Right ventricle myocardium superior (tissue), 1 donor: ENCODE data around the gene LRMDA. TPM values are rescaled to one million over a fixed set of nuclear protein-coding genes. Genes with fewer than 3 reads are reported as not detected.

Experiments
- ATAC-seq: fragments of 200-7000 bp; cut with Tn5 transposase; one replicate; pipeline ENCODE4 v1.9.1; 2020; ENCODE audit warnings: mild to moderate bottlenecking; ENCODE audit not compliant: poor library complexity
- DNase-seq: peaks from one replicate; pipeline ENCODE4 v3.0.0-alpha.2; 2020
- intact Hi-C: fragments of 100-400 bp; cut with DNase I; formaldehyde crosslinking; loops from one replicate; pipeline ENCODE4 v1.11.2; 2022
- total RNA-seq: library from RNA; stranded (reverse); fragmentation: NEBNext Ultra II Directional; extraction: Animal tissue kit (Norgen Biotek cat#: 25700); gene quantifications from one replicate; pipeline ENCODE4 v1.2.1, GENCODE V29; 2021
- donor health status: DM: no; HTN: yes; CAD: no; lungs with severe emphysema.

LRMDA gene
- total RNA-seq, 1 donor from 2014 or later, result 26.3 TPM

DNA sequence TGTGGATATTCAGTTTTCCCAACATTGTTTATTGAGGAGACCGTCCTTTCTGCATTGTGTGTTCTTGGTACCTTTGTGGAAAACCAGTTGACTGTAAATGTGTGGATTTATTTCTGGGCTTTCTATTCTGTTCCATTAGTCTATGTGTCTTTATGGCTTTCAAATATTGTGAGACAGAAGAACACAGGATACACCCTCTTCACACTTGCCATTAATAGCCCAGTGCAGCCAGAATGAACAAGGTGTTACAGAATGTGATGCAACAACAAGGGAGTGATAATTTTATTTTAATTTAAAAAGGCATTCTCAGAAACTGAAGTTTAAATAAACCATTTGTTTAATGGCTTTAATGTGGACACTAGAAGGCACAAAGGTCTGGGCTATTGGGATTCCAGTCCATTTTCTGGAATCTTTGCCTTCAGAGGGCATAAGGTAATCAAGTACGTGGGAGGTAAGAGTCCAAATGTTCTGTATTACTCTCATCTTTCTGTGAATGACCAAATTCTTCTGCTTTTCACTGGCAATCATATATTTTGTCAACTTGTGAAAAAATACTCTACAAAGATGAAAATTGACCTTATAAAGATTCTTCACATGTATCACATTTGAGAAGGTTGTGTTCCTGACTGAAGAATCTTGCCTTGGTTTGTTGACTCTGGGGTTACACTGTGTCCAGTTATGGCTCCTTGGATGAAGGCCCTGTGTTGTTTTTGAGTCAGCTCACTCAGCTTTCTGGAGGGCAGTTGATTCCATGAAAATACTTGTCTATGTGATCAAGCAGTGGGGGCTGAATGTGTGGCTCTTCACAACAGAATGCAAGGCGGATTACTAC is 962.7 kb downstream of the LRMDA start:
- intact Hi-C loops, result no loop called here
- ATAC-seq, result no peak
- DNase-seq, result no peak

DNA sequence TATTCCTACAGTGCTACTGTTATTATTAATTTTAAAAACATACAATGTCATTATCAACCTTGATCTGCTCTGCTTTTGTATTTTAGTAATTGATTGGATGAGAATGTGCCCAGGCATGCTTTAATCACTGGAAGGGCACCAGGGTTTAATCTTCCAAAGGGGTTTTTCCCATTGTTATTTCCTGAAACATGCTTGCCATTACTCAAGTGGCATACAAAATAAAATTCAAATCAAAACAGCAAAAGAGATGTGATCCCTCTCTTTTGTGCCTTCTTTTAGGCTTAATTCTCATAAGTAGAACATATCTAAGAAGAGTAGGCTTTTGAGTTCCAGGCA is 963.3 kb downstream of the LRMDA start:
- ATAC-seq (no peak), DNase-seq (no peak)
- intact Hi-C loops, result no loop called here

DNA sequence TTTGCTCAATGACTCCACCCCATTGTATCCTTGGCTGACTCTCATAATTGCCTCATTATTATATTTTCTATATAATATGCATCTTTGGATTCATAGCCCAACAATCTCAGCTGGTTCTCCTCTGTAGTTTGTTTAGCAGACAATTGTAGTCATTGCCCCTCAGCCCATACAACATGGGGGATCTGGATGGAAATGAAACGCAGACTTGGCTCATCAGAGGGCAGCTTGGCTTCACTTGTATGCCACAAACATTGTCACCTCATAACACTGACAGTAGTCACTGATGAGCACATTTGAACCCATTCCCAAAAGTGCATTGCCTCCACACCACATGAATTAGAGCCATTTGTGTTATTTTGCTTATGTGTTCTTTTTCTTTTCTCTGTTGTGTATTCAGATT is 963.8 kb downstream of the LRMDA start:
- ATAC-seq, result no peak
- intact Hi-C loops, result no loop called here
- no peak for DNase-seq

DNA sequence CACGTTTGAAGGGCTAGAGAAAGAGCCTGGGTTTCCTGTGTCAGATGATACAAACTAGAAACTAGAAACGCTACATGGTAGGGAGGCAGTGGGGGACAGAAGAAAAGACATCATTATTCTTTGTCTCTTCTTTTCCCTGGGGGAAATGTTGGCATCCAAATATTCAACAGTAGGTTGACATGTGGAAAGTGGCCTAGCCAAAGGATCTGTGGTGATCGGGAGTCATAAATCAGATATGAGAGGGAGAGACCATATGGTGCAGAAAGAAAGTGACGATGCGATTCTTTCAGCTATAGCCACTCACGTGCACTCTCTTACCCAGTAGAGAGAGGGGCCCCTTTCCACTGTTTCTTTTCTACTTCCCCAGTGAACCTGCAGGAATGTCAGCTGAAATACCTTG is 964.7 kb downstream of the LRMDA start:
- no peak for ATAC-seq
- no peak for DNase-seq
- intact Hi-C loops, result no loop called here

DNA sequence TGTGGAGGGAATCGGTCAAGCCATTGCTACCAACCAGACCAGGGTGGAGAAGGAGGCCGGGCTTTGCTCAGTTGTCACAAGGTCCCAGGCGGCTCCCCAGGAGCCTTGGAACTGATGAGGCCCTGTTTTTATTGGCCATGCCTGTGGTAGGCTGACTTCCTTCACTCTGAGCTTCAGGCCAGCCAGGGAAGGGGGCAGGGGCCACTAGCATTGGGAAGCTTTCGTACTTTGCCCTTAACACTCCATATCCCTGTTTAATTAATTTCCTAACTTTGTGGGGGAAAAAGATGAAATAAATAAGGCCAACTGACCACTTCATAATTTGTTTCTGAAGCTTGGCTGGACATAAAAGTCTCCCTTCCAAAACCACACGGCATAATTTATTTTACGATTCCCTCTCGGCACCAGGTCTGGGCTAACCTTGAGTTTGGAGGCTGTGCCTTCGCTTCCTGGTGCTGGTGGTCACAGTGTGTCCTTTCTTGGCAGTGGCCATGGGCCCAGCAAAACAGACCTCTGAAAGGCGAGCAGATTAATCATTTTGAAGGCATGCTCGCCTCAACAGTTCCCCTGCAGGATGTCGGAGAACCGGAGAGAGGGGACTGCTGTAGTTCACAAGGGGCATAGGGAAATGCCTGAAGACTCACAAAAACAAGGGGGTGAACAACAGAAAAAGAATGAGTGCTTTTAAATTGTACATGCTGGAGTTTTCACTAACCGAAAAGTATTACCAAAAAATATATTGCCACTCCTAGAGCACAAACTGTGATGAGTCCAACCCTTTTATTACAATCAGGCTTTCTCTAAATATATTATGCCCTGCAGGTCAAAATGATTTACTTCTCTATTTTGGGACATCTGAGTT is 966.0 kb downstream of the LRMDA start:
- intact Hi-C loops, result no loop called here
- peak; percentile 53 for ATAC-seq
- DNase-seq, result no peak

DNA sequence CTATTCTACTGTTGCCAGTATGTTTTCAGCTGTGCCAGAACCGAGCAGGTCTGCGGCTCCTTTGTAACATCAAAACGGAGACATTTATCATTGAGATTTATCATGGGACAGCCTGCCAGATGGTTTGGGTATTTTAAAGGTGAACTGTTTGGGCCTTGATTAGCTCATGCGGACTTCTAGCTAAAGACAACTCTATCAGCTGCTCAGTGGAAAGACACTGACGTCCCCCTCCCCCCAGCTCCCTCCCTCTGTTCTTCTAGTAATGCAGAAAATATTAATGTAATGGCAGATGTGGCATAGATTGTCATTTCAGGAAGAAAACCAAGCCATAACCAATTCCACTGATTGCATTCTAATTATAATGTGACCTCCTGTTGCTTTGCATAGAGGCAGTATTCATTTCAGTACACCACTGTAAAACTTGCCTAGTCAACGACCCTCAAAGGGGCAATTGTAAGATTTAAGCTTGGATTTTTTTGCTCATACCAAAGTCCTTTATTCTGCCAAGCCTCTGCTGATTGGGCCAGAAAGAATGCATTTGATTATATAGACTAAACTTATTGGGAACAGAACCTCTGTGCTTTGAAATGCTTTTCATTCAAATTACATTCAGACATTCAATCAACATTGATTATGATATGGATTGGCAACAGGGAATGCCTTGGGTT is 966.8 kb downstream of the LRMDA start:
- peak; percentile 26 for ATAC-seq
- no peak for DNase-seq
- intact Hi-C loops, result no loop called here

DNA sequence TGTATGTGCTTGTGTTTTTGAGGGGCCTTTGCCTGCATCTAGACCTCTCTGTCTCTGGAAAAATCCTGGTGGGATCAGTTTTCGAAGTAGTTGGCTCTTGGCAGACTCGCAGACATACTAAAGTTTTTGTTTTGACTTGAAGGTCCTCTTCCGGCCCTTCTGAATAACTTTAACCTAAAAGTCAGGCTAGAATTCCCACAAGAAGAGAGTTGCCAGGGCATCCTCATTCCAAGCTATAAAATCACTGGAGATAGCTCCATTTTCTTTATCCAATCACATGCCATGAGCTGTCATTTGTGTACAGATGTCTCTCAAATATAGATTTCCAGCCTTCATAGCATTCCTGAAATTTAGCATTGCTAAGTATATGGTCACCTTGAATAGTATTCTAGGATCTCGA is 967.8 kb downstream of the LRMDA start:
- DNase-seq (no peak), ATAC-seq (no peak)
- intact Hi-C loops, result no loop called here

DNA sequence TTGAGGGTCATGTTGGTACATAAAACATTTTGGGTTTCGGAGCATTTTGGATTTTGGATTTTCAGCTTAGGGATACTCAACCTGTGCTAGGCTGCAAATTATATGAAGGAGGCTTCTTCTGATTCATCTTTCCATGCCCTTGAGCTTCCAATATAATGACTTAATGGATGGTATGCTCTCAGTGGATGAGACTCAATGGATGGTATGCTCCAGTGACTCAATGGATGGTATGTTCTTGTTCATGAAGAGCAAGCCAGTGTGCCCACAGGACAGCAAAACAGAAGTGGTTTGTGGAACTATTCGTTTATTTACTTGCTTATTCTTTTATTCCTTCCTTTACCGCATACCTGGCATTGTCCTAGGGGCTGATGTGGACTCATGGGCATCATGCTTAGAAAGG is 969.6 kb downstream of the LRMDA start:
- no peak for DNase-seq
- no peak for ATAC-seq
- intact Hi-C loops, result no loop called here

DNA sequence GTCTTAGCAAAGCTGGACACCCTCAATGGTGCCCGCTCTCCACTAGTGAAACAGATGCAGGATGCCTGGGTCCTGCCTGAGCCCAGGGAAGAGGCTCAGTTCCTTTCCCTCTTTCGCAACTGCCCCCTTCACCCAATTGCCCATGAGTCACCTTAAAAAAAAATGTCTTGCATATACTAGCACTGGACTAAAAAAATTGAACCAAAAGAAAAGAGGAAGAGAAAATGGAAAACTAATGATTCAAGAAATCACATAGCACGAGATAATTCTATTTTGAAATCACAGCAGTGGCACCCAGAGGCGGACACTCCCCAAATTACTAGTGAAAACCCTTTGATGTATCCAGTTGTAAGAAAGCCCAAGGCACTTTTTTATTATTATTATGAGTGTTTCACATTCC is 972.5 kb downstream of the LRMDA start:
- peak; percentile 56 for ATAC-seq
- no peak for DNase-seq
- intact Hi-C loops, result no loop called here

DNA sequence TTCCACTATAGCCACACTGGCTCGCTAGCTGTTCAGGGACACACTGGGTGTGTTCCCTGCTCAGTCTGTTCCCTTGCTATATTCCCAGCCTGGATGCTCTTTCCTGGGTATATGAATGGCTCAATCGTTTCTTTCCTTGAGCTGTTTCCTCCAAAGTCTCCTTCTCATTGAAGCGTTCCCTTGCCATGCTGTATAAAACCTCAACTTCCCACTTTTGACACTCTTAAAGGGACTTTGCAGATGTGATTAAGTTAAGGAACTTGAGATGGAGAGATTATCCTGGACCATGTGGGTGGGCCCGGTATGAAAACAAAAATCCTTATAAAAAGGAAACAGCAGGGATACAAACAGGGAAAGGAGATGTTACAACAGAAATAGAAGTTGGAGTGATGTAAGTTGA is 973.1 kb downstream of the LRMDA start:
- DNase-seq (no peak), ATAC-seq (peak; percentile 25)
- intact Hi-C loops, result no loop called here

DNA sequence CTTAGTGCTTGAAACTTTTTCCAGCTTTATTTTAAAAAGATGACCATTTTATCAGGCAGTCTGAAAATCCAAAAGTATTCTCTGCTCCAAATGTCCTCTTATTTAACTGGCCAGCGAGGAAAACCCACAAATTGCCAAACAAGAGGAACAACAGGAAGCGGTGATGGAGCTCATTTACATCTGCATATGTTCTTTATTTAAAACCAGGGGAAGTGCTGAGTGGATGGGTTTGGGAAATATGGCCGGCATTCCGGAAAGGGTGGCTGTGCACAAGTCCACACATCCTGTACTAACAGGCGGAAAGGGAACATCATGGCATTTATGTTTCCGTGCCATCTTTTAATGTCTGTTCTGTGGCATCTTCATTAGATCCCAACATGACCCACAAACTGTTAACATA is 974.5 kb downstream of the LRMDA start:
- intact Hi-C loops, result no loop called here
- no peak for ATAC-seq
- no peak for DNase-seq

DNA sequence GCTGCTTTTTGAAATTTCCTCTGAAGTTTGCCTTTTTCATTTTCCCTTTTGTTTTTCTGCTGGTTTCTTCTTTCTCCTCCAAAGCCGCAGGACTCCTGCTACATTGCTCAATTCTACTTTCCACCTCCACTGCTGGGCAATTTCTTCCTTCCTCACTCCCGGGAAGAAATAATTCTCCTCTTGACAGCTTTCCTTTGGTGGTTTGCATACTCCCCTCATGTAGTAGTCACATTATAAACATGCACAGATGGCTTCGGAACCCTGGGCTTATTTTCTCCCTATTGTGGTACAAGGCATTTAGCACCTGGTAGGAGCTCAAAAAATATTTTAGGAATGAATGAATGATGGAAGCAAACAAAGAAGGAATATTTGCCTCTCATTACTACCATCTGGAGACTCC is 977.2 kb downstream of the LRMDA start:
- intact Hi-C loops, result no loop called here
- no peak for DNase-seq
- ATAC-seq, result no peak

DNA sequence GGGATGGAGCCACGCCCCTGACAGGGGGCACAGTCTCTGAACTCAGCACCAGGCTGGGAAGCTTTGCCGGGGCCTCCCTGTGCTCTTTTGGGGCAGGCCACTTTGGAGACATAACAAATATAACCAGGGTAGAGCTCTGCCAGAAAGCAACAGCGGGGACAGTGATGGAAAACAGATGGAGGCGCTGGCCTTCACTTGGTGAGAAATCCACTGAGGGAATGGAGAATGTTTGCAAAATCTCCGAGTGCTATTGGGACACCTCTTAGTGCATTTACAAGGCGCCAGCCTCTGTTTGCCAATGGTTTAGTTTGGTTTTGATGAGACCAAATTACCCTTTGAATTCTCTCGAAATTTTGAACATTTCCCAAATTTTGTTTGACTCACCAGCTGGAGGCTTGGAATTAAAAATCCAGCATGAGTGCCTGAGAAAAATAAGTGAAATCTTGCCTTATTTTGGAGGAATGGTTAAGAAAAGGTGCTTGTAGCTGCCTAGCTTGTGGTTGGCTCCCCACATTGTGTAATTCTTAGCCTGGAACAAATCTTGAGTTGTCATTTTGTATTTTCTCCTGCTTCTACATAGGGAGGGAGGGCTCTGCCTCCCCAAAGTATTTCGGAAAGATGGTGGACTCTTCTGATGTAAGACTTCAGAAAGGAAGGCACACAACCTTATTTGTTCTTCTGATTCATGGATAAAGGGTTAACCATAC is 980.5 kb downstream of the LRMDA start:
- ATAC-seq (peak; percentile 90), DNase-seq (peak; percentile 79)
- intact Hi-C loops, result no loop called here

DNA sequence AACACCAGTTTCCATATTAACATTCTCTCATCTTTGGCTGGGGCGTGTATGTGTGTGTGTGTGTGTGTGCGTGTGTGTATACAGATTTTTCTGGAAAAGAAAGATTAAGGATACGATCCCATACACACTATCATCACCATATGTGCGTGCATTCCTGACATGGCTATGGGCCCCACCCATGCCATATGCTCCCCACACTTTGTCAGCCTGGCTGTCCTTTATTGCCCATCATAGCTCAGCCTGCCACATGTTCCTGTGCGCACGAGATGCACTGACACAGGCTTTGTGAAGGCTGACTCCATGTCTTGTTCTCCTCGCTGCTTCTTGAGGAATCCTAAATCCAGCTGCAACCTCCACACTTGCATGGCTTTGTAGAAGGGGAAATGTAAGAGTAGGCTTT is 984.1 kb downstream of the LRMDA start:
- ATAC-seq (no peak), DNase-seq (no peak)
- intact Hi-C loops, result no loop called here

DNA sequence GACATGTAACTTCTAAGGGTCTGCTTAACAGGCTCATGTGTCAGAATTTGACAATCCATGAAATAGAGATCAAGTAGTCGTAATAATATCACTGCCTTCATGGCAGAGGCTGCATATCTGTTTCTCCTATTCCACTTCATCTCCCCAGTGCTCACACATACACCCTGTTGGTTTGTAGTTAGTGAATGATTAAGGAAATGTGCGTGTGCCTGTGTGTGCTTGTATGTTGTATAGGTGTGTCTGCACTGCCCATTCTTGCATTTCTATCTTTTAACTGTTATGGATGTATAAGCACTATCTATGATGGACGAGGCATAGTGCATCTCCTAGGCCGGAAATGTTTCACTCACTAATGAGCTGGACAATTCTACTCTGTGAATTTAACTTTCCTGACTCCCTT is 985.2 kb downstream of the LRMDA start:
- DNase-seq (no peak), ATAC-seq (no peak)
- intact Hi-C loops, result no loop called here

DNA sequence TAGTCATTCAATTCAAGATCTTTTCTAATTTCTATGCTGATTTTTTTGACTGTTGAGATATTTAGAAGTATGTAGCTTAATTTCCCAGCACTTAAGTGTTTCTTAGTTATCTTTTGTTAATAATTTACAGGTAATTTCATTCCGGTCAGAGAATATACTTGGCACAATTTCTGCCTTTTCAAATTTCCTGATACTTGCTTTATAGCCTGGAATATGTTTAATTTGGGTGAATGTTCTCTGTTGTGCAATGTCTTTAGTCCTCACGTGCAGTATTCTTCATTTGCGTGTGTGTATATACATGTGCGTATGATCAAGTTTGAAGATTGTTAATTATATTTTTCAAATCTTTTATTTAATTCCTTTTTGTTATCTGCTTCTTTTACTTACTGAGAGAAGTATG is 989.3 kb downstream of the LRMDA start:
- ATAC-seq (no peak), DNase-seq (no peak)
- intact Hi-C loops, result no loop called here

DNA sequence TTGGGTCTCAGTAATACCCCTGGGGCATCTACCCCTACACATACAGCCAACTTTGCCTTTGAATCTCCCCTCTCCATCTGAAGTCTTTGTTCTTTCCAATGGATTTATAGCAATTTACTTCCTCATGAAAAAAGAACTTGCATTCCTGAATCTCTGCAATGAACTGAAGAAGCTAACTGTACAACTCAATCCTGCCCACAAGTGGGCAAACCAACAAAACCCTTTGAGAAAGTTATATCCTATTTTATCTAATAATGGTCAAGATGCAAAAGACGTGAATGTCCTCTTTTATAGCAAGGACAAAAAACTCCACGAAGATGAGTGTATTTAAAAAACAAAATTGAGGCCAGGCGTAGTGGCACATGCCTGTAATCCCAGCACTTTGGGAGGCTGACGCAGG is 991.3 kb downstream of the LRMDA start:
- ATAC-seq (no peak), DNase-seq (no peak)
- intact Hi-C loops, result no loop called here

DNA sequence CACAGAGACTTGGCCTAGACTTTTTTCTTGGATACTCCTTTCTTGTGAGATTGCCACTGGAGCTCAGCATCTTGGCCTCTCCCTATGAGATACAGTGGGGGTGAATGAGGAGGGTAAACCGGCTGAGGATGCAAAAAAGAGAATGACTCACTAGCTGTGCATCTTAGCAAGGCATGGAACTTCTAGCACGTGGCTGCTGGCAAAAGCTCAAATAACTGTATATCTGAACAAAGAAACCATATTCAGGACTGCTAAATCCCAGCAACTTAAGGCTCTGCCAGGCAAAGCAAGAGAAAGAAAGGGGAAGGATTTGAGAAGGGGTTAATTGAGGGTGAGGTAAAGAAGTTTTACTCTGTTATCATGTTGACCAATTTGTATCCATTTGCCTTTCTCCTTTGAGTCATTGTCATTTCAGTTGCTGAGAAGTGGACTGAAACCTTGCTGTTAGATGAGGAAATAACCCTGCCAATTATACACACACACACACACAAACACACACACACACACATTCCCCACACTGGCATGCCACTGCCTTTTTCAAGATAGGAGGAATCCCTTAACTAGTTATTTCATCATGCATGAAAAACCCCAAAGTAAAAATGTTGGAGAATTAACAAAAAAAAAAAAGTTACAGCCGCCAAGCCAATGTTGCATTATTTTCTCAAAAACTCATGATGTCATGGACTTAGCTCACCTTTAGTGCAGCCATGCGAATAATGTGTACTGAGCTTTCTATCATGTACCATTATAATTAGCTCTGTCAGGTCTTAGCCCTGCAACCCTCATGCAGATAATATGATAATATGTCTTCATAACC is 997.3 kb downstream of the LRMDA start:
- no peak for ATAC-seq
- intact Hi-C loops, result no loop called here

More for the DNA sequence above, 997.3 kb downstream of the LRMDA start:
- DNase-seq, result no peak
